Endothelial cell of umbilical vein (primary cell): ENCODE results near the gene NFS1. TPM values are rescaled to one million over a fixed set of nuclear protein-coding genes. Genes with fewer than 3 reads are reported as not detected.

Experiments used
- BruUV-seq: library from RNA; stranded (reverse); fragments of 400-500 nt; replicated peaks from 2 replicates; lab custom pipeline; 2021; lab: Mats Ljungman, UMichigan
- CTCF ChIA-PET: fragments of 300-600, 350-600 bp; sonication (Branson Sonifier 250); formaldehyde crosslinking; loops from one replicate; lab custom pipeline; 2021; ENCODE audit warnings: antibody characterized with exemption, inconsistent platforms; lab: Charles Lee
- POLR2A ChIA-PET: fragments of 300-600, 350-600 bp; sonication (Branson Sonifier 250); formaldehyde crosslinking; loops from one replicate; lab custom pipeline; 2021; ENCODE audit warnings: antibody characterized with exemption, inconsistent platforms; lab: Charles Lee
- DNase-seq: peaks from one replicate; pipeline ENCODE4 v3.0.0-alpha.2; 2011; ENCODE audit warnings: low read depth, low spot score
- FAIRE-seq: peaks from 2 replicates; lab custom pipeline; 2011; peaks lifted over from hg19 to GRCh38; lab: Jason Lieb, UNC
- H2AFZ ChIP-seq: 2 replicates; pipeline ENCODE4 v1.6.0; 2012; ENCODE audit warnings: low read depth, low read length, control low read depth, inconsistent platforms
- H3K27ac ChIP-seq: 2 replicates; pipeline ENCODE4 v1.5.1; 2011; ENCODE audit warnings: low read depth, mild to moderate bottlenecking, control low read depth, low read length, moderate library complexity; ENCODE audit not compliant: insufficient read depth
- H3K27me3 ChIP-seq, 2 experiments: 2 replicates each; pipeline versions ENCODE4 v1.6.0 to v1.6.1; 2011; ENCODE audit warnings: low read length in 2 of 2, mixed read lengths in 1 of 2; ENCODE audit not compliant: control insufficient read depth in 2 of 2, insufficient read depth in 2 of 2
- H3K36me3 ChIP-seq, 2 experiments: 2 replicates in 1 of 2; 3 replicates in 1 of 2; pipeline ENCODE4 v1.5.1; 2011; ENCODE audit warnings: low read length in 2 of 2, mild to moderate bottlenecking in 1 of 2, moderate library complexity in 1 of 2; ENCODE audit not compliant: control insufficient read depth in 2 of 2, insufficient read depth in 2 of 2; ENCODE audit errors: extremely low read depth in 1 of 2
- H3K4me1 ChIP-seq: 3 replicates; pipeline ENCODE4 v1.5.1; 2011; ENCODE audit warnings: mild to moderate bottlenecking, low read length; ENCODE audit not compliant: control insufficient read depth, insufficient read depth; ENCODE audit errors: extremely low read depth
- H3K4me2 ChIP-seq: 2 replicates; pipeline ENCODE4 v1.6.1; 2011; ENCODE audit warnings: low read length, control low read depth, mixed read lengths; ENCODE audit not compliant: insufficient read depth
- H3K4me3 ChIP-seq, 3 experiments: fragments of 200-600 bp in 1 of 3; sonication (generic), shearing (Covaris generic) in 1 of 3; replicated peaks in 1 of 3; 2 replicates each; pipeline ENCODE4 v1.5.1; 2011 to 2016; ENCODE audit warnings: control low read depth in 3 of 3, low read length in 3 of 3, mild to moderate bottlenecking in 2 of 3, inconsistent platforms in 1 of 3, low read depth in 1 of 3, moderate library complexity in 1 of 3; ENCODE audit not compliant: insufficient read depth in 1 of 3
- H3K79me2 ChIP-seq: 2 replicates; pipeline ENCODE4 v1.6.0; 2012; ENCODE audit warnings: low read length, inconsistent platforms; ENCODE audit not compliant: control insufficient read depth, insufficient read depth
- H3K9ac ChIP-seq: replicated peaks from 2 replicates; pipeline ENCODE3; 2011; ENCODE audit warnings: low read length, control low read depth; ENCODE audit not compliant: insufficient read depth; ENCODE audit errors: extremely low read depth
- H3K9me1 ChIP-seq: replicated peaks from 3 replicates; pipeline ENCODE4 v1.6.0; 2011; ENCODE audit warnings: mild to moderate bottlenecking, low read length; ENCODE audit not compliant: control insufficient read depth, insufficient read depth; ENCODE audit errors: extremely low read depth
- H3K9me3 ChIP-seq: replicated peaks from 2 replicates; pipeline ENCODE4 v1.5.1; 2012; ENCODE audit warnings: low read length, inconsistent platforms; ENCODE audit not compliant: control insufficient read depth, insufficient read depth
- H4K20me1 ChIP-seq: replicated peaks from 2 replicates; pipeline ENCODE3; 2011; ENCODE audit warnings: mild to moderate bottlenecking, low read length; ENCODE audit not compliant: control insufficient read depth, insufficient read depth; ENCODE audit errors: extremely low read depth
- EZH2 ChIP-seq: IDR thresholded peaks from 2 replicates; pipeline ENCODE4 v1.6.1; 2012; ENCODE audit warnings: borderline replicate concordance, low read depth, mild to moderate bottlenecking, moderate library complexity, low read length, inconsistent platforms; ENCODE audit not compliant: severe bottlenecking
- FOS ChIP-seq: IDR thresholded peaks from 2 replicates; pipeline ENCODE4 v1.6.1; 2011; ENCODE audit warnings: mild to moderate bottlenecking, low read length, moderate library complexity, borderline replicate concordance; ENCODE audit not compliant: insufficient read depth
- GATA2 ChIP-seq: IDR thresholded peaks from 2 replicates; pipeline ENCODE4 v1.7.0; 2011; ENCODE audit warnings: low read depth, mild to moderate bottlenecking, moderate library complexity, mixed read lengths, low read length; ENCODE audit not compliant: insufficient read length, insufficient read depth
- JUN ChIP-seq: IDR thresholded peaks from 2 replicates; pipeline ENCODE4 v1.6.1; 2011; ENCODE audit warnings: borderline replicate concordance, low read depth; ENCODE audit not compliant: insufficient read length, insufficient read depth
- MYC ChIP-seq: IDR thresholded peaks from one replicate; pipeline ENCODE4 v1.6.1; 2011; ENCODE audit warnings: mild to moderate bottlenecking, low read depth, low read length
- POLR2A ChIP-seq: IDR thresholded peaks from 2 replicates; pipeline ENCODE4 v1.6.1; 2012; ENCODE audit warnings: low read depth, mild to moderate bottlenecking, control low read depth, low read length
- POLR2AphosphoS5 ChIP-seq: IDR thresholded peaks from 2 replicates; pipeline ENCODE4 v1.6.1; 2012; ENCODE audit warnings: low read depth, mild to moderate bottlenecking, control low read depth, low read length, moderate library complexity; ENCODE audit not compliant: insufficient read depth
- dilution Hi-C: fragments of 300-500 bp; cut with MboI; formaldehyde crosslinking; loops from one replicate; pipeline ENCODE4 v1.15.0; 2019; ENCODE audit warnings: low sequenced_read_pairs; ENCODE audit not compliant: extremely low pct_ligation_motif_present
- intact Hi-C: fragments of 100-400 bp; cut with micrococcal nuclease; formaldehyde crosslinking; loops from one replicate; pipeline ENCODE4 v1.10.0; 2022
- polyA plus RNA-seq, 4 experiments: library from polyadenylated mRNA; depleted of rRNA in 3 of 4; stranded (reverse) in 3 of 4; unstranded in 1 of 4; fragments of >200 nt; gene quantifications; 2 replicates each; pipeline versions ENCODE4 v1.2.1 to v1.2.3, GENCODE V29; 2011 to 2012; ENCODE audit warnings: missing spikeins in 1 of 4
- total RNA-seq: library from RNA; stranded (reverse); gene quantifications from 2 replicates; pipeline ENCODE4 v1.2.3, GENCODE V29; 2021
- TF ChIP-seq, protein P1 (sequence below), 2 donors: IDR thresholded peaks; 1 replicate in 1 of 2; 2 replicates in 1 of 2; pipeline ENCODE4 v1.5.1; 2011; ENCODE audit warnings: low read length in 2 of 2, mild to moderate bottlenecking in 2 of 2, moderate library complexity in 2 of 2, control low read depth in 1 of 2, inconsistent platforms in 1 of 2, low read depth in 1 of 2; ENCODE audit not compliant: insufficient read depth in 1 of 2; ENCODE audit errors: extremely low read depth in 1 of 2
- TF ChIP-seq, protein P2 (sequence below): IDR thresholded peaks from 2 replicates; pipeline ENCODE4 v1.6.1; 2011; ENCODE audit not compliant: insufficient read depth, insufficient read length

NFS1 gene
- total and polyA plus RNA-seq, 2 donors (not counting 3 experiments of a cell fraction or from before 2014, with no cell fraction given), result 25.1 to 28.4 TPM

DNA sequence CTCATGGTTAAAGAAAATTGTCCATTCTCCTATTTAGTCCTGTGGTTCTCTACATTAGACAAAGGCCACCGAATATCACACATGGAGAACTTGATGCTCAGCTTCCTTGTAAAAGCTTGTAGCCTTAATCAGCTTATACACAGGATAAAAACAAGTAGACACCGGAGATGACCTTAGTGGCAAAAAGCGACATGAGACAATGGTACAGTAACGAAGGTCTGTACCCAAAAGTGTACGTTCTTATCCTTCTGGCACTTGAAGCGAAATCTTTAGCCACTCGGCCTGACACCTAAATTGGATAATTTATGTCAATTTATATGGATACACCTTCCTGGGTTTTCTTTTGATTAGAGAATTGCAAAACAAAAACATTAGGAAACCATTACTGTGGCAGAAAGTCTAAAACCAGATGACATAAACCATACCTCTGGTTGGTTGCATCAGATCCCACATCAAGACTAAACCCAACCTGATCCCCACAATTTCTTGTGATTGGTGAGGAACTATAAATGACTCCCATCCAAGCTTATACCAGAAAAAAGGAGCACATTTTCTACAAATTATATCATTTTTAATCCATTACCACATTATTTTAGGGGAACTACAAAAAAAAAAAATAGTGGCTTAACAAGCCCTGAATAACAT is 36.8 kb upstream of the NFS1 start:
- H3K9ac ChIP-seq, result peak overlapping the region; percentile 24
- H3K4me2 ChIP-seq, result peak overlapping the region; percentile 71
- peaks cover 99% of the 10 kb centered on the region for H3K79me2 ChIP-seq
- FAIRE-seq (no peak), DNase-seq (no peak)
- peaks cover 32% of the 10 kb centered on the region for H3K4me1 ChIP-seq
- H3K27ac ChIP-seq, result no peak overlapping the region
- H4K20me1 ChIP-seq, result peaks cover 52% of the 10 kb centered on the region
- BruUV-seq, result no TSS peak
- ChIA-PET POLR2A (interaction anchor here (1.0 to 1.5 kb wide), 3 partner anchors 10 to 148 kb away, joined by 5 to 9 read pairs (median 6); no protein-coding TSS in a partner anchor), CTCF (interaction anchor here (0.8 to 2.2 kb wide), 3 partner anchors 16 to 148 kb away, joined by 3 to 7 read pairs (median 4); no protein-coding TSS in a partner anchor)
- dilution Hi-C loops (no loop called here), intact Hi-C loops (loop anchor here (2.0 kb wide), 1 partner anchor 15 kb away; no protein-coding TSS in a partner anchor)
- no peaks in the 10 kb centered on the region for H3K9me1 ChIP-seq
- TF ChIP-seq MYC (no peak), GATA2 (no peak), JUN (no peak), FOS (no peak), POLR2A (no peak), POLR2AphosphoS5 (no peak), EZH2 (no peak)
- TF ChIP-seq, protein P1, sequence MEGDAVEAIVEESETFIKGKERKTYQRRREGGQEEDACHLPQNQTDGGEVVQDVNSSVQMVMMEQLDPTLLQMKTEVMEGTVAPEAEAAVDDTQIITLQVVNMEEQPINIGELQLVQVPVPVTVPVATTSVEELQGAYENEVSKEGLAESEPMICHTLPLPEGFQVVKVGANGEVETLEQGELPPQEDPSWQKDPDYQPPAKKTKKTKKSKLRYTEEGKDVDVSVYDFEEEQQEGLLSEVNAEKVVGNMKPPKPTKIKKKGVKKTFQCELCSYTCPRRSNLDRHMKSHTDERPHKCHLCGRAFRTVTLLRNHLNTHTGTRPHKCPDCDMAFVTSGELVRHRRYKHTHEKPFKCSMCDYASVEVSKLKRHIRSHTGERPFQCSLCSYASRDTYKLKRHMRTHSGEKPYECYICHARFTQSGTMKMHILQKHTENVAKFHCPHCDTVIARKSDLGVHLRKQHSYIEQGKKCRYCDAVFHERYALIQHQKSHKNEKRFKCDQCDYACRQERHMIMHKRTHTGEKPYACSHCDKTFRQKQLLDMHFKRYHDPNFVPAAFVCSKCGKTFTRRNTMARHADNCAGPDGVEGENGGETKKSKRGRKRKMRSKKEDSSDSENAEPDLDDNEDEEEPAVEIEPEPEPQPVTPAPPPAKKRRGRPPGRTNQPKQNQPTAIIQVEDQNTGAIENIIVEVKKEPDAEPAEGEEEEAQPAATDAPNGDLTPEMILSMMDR (IDR thresholded peaks at IDR 0.05; ENCODE audit: extremely low read depth in 1 of 2, insufficient read depth in 1 of 2, low read depth in 1 of 2, low read length in 2 of 2), result no peak
- TF ChIP-seq, protein P2, sequence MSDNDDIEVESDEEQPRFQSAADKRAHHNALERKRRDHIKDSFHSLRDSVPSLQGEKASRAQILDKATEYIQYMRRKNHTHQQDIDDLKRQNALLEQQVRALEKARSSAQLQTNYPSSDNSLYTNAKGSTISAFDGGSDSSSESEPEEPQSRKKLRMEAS, result no peak
- no peak overlapping the region for H3K4me3 ChIP-seq
- no peaks in the 10 kb centered on the region for H3K27me3 ChIP-seq
- no peaks in the 10 kb centered on the region for H3K9me3 ChIP-seq
- H3K36me3 ChIP-seq, result peaks cover 31 to 65% of the 10 kb centered on the region in 2 experiments
- no peak overlapping the region for H2AFZ ChIP-seq
